Thoracic aorta (tissue), 2 donors: ENCODE data around the gene ELAC1. TPM values are rescaled to one million over a fixed set of nuclear protein-coding genes. Genes with fewer than 3 reads are reported as not detected.
"Not testable (repeated sequence)": the region's sequence is repeated elsewhere in the genome, so short reads cannot be mapped to it uniquely, and the experiment has no call there.

Experiments used
- ATAC-seq: fragments of 150-250 bp; one replicate; pipeline ENCODE4 v1.8.0; 2017; ENCODE audit warnings: low read depth; ENCODE audit not compliant: insufficient number of reproducible peaks, low FRiP score
- DNase-seq: peaks from one replicate; pipeline ENCODE4 v3.0.0-alpha.2; 2020; ENCODE audit warnings: low spot score
- H3K27ac ChIP-seq, 2 donors: fragments of 200-600 bp; sonication (generic); 1 replicate in 1 of 2; 2 replicates in 1 of 2; pipeline ENCODE4 v1.5.1; 2016; ENCODE audit warnings: mild to moderate bottlenecking in 2 of 2, moderate library complexity in 2 of 2
- H3K27me3 ChIP-seq: fragments of 200-600 bp; sonication (generic); replicated peaks from 2 replicates; pipeline ENCODE4 v1.6.0; 2016; ENCODE audit warnings: mild to moderate bottlenecking; ENCODE audit not compliant: insufficient read depth
- H3K36me3 ChIP-seq: fragments of 200-600 bp; sonication (generic); one replicate; pipeline ENCODE4 v1.5.1; 2016
- H3K4me1 ChIP-seq, 2 donors: fragments of 200-600 bp; sonication (generic); 1 replicate in 1 of 2; 2 replicates in 1 of 2; pipeline versions ENCODE4 v1.5.1 to v1.6.0; 2016; ENCODE audit warnings: low read depth in 2 of 2, mild to moderate bottlenecking in 1 of 2; ENCODE audit not compliant: control insufficient read depth in 1 of 2
- H3K4me3 ChIP-seq: fragments of 200-600 bp; sonication (generic); 2 replicates; pipeline ENCODE4 v1.5.1; 2016; ENCODE audit warnings: mild to moderate bottlenecking
- H3K9me3 ChIP-seq: fragments of 200-600 bp; sonication (generic); 2 replicates; pipeline ENCODE4 v1.5.1; 2016
- total RNA-seq, 2 donors: library from RNA; depleted of rRNA; stranded (reverse); fragments of >200 nt; gene quantifications; one replicate each; pipeline versions ENCODE4 v1.1.0 to v1.2.3, GENCODE V29; 2016
- TF ChIP-seq, protein P1 (sequence below): fragments of 200-600 bp; sonication (generic); IDR thresholded peaks from one replicate; pipeline ENCODE4 v1.5.1; 2019; ENCODE audit warnings: antibody characterized with exemption

Gene ELAC1
- total RNA-seq, 2 donors from 2014 or later = 2.6 to 5.6 TPM

DNA sequence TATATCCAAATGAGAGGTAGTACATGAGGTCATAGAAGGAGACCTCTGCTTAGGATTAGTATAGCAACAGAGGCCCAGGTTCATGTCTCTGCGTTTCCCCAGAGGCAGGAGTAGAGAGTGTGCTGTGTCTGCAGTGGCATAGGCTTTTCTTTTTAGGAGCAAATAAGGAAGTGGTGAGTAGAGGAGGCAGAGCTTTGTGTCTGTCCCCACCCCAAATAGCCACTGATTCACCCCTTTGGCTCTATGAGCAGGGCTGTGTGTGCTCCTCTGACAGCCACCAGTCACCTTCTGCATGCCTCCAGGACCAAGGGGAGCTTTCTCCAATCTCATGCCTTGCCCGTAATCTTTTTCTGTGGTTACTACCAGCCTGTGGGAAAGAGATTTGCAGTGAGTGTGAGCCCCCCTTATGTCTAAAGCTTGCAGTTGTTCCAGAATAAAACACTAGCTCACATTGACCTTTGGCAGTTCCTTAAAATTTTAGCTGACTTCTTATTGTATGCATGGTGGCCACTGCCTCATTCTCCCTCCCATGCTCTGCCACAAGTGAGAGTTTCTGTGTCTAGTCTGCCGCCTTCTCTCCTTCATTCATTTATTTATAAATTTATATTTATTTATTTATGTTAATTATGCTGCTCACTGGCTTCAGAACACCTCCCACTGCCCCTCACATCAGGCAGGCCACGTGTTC lies 23.5 kb upstream of the ELAC1 start:
- Histone ChIP-seq H3K4me1 (no peaks in the 10 kb centered on the region), H3K4me3 (no peak overlapping the region), H3K27me3 (no peaks in the 10 kb centered on the region), H3K36me3 (no peaks in the 10 kb centered on the region), H3K27ac (no peak overlapping the region), H3K9me3 (no peaks in the 10 kb centered on the region)
- DNase-seq (no peak), ATAC-seq (no peak)
- TF ChIP-seq, protein P1, sequence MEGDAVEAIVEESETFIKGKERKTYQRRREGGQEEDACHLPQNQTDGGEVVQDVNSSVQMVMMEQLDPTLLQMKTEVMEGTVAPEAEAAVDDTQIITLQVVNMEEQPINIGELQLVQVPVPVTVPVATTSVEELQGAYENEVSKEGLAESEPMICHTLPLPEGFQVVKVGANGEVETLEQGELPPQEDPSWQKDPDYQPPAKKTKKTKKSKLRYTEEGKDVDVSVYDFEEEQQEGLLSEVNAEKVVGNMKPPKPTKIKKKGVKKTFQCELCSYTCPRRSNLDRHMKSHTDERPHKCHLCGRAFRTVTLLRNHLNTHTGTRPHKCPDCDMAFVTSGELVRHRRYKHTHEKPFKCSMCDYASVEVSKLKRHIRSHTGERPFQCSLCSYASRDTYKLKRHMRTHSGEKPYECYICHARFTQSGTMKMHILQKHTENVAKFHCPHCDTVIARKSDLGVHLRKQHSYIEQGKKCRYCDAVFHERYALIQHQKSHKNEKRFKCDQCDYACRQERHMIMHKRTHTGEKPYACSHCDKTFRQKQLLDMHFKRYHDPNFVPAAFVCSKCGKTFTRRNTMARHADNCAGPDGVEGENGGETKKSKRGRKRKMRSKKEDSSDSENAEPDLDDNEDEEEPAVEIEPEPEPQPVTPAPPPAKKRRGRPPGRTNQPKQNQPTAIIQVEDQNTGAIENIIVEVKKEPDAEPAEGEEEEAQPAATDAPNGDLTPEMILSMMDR = no peak

DNA sequence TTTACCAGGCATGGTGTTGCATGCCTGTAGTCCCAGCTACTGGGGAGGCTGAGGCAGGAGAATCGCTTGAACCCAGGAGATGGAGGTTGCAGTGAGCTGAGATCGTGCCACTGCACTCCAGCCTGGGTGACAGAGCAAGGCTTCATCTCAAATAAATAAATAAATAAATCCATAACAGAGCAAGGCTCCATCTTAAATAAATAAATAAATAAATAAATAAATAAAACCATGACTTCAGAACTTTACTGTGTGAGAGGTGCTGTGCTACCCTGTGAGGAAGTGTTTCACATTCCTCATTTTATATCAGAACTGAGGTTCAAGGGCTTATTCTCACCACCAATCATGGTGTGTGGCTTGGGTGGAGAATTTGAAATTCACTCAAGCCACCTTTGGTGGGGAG lies 21.9 kb upstream of the ELAC1 start:
- H3K27ac ChIP-seq, H3K27me3 ChIP-seq, H3K4me1 ChIP-seq, H3K9me3 ChIP-seq, ATAC-seq, DNase-seq, H3K4me3 ChIP-seq, H3K36me3 ChIP-seq: not testable (repeated sequence)

DNA sequence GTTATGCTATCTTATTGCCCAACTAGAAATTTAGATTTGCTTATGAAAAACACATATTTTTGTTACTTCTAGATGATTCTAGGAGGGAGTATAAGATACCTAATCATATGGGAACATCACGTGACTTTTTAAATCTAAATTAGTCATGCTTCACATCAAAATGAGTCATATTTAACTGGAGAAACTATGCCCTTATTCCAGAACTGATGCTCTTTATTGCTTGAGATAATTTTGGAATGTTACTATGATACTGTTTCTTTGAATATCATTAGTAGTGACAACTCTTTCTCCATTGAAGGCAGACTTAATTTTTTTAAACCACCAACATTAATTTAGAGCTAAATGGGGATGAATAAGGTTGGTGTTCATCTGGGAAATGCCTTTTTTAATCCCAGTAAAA lies 19.9 kb upstream of the ELAC1 start:
- H3K36me3 ChIP-seq = no peaks in the 10 kb centered on the region
- H3K9me3 ChIP-seq = no peaks in the 10 kb centered on the region
- no peak for DNase-seq
- no peaks in the 10 kb centered on the region for H3K27me3 ChIP-seq
- no peak overlapping the region for H3K27ac ChIP-seq
- TF ChIP-seq, protein P1 = no peak
- ATAC-seq = no peak
- no peaks in the 10 kb centered on the region for H3K4me1 ChIP-seq
- no peak overlapping the region for H3K4me3 ChIP-seq

GRCh38 chr18:50949185-50949584 lies 18.7 kb upstream of the ELAC1 start:
- ATAC-seq (no peak), DNase-seq (no peak)
- no peak overlapping the region for H3K4me3 ChIP-seq
- no peak overlapping the region for H3K27ac ChIP-seq
- H3K9me3 ChIP-seq = no peaks in the 10 kb centered on the region
- H3K27me3 ChIP-seq = no peaks in the 10 kb centered on the region
- no peaks in the 10 kb centered on the region for H3K36me3 ChIP-seq
- TF ChIP-seq, protein P1 = no peak
- no peaks in the 10 kb centered on the region for H3K4me1 ChIP-seq

- no peak for ATAC-seq
- Histone ChIP-seq H3K9me3 (no peaks in the 10 kb centered on the region), H3K4me1 (no peaks in the 10 kb centered on the region), H3K36me3 (no peaks in the 10 kb centered on the region), H3K4me3 (no peak overlapping the region), H3K27me3 (no peaks in the 10 kb centered on the region), H3K27ac (no peak overlapping the region)
- no peak for DNase-seq
- TF ChIP-seq, protein P1 = no peak
Measured at GRCh38 chr18:50950626-50951025, 17.2 kb upstream of the ELAC1 start.

DNA sequence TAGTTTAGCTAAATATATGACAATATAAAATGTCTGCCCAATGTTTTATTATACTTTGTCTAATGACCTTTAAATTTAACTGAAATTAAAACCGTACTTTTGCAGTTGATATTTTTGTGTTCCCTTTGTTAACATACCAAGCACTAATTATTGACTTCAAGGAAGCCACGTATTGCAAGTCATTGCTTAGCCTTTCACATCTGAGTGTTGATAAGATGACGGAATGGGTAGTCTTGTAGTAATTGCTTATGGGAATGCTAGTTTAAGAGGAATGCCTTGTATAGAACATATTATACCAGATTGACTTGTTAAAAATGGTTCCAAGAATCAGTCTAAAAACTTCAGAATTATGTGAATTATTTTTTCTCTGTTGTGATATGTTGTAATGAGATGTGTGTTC lies 14.0 kb upstream of the ELAC1 start:
- no peaks in the 10 kb centered on the region for H3K9me3 ChIP-seq
- H3K4me3 ChIP-seq = no peak overlapping the region
- ATAC-seq (no peak), DNase-seq (no peak)
- no peaks in the 10 kb centered on the region for H3K36me3 ChIP-seq
- H3K4me1 ChIP-seq = no peaks in the 10 kb centered on the region
- TF ChIP-seq, protein P1 = no peak
- H3K27me3 ChIP-seq = no peaks in the 10 kb centered on the region
- H3K27ac ChIP-seq = no peak overlapping the region
